H1 (cell line): Measurements from ENCODE around the gene IL36G. TPM values are rescaled to one million over a fixed set of nuclear protein-coding genes. Genes with fewer than 3 reads are reported as not detected.

ENCODE experiments used
- CTCF ChIA-PET: fragments of 300-600 bp; sonication (Branson Sonifier 250); formaldehyde crosslinking; loops from one replicate; lab custom pipeline; 2021; ENCODE audit not compliant: partially characterized antibody; lab: Charles Lee
- POLR2A ChIA-PET: fragments of 300-600 bp; sonication (Branson Sonifier 250); formaldehyde crosslinking; loops from one replicate; lab custom pipeline; 2021; ENCODE audit warnings: inconsistent platforms; ENCODE audit not compliant: partially characterized antibody; lab: Charles Lee
- DNase-seq, 2 experiments: peaks; one replicate each; pipeline versions ENCODE4 v3.0.0 to v3.0.0-alpha.2; 2010 to 2022; ENCODE audit warnings: low spot score in 2 of 2, low read depth in 1 of 2, mixed read lengths in 1 of 2
- FAIRE-seq: peaks from 2 replicates; lab custom pipeline; 2011; peaks lifted over from hg19 to GRCh38; lab: Jason Lieb, UNC
- H2AFZ ChIP-seq: 2 replicates; pipeline ENCODE4 v1.8.1; 2012; ENCODE audit warnings: low read length, inconsistent platforms
- H2AK5ac ChIP-seq: 2 replicates; pipeline ENCODE4 v1.6.1; 2013; ENCODE audit warnings: low read depth, low read length
- H2BK120ac ChIP-seq: replicated peaks from 2 replicates; pipeline ENCODE3; 2013; ENCODE audit warnings: low read depth, low read length, inconsistent platforms
- H2BK12ac ChIP-seq: 2 replicates; pipeline ENCODE4 v1.6.1; 2013; ENCODE audit warnings: low read depth, low read length
- H2BK15ac ChIP-seq: 2 replicates; pipeline ENCODE4 v1.6.1; 2013; ENCODE audit warnings: low read length
- H2BK20ac ChIP-seq: 2 replicates; pipeline ENCODE4 v1.6.1; 2013; ENCODE audit warnings: low read length
- H2BK5ac ChIP-seq: 2 replicates; pipeline ENCODE4 v1.6.1; 2013; ENCODE audit warnings: low read depth, low read length
- H3K14ac ChIP-seq: 2 replicates; pipeline ENCODE4 v1.6.1; 2013; ENCODE audit warnings: inconsistent platforms; ENCODE audit not compliant: insufficient read length
- H3K18ac ChIP-seq: 2 replicates; pipeline ENCODE4 v1.6.1; 2013; ENCODE audit warnings: low read length; ENCODE audit errors: extremely low read depth
- H3K23ac ChIP-seq: 2 replicates; pipeline ENCODE4 v1.6.1; 2013; ENCODE audit warnings: inconsistent platforms; ENCODE audit not compliant: insufficient read length
- H3K23me2 ChIP-seq: 2 replicates; pipeline ENCODE4 v1.6.1; 2013; ENCODE audit warnings: low read depth, low read length
- H3K27ac ChIP-seq: 2 replicates; pipeline ENCODE4 v1.6.1; 2011; ENCODE audit warnings: low read depth, low read length, inconsistent platforms
- H3K27me3 ChIP-seq, 4 experiments: replicated peaks in 1 of 4; 1 replicate in 1 of 4; 2 replicates in 3 of 4; pipeline versions ENCODE4 v1.6.1 to v1.8.1; 2011 to 2013; ENCODE audit warnings: low read length in 3 of 4, mild to moderate bottlenecking in 3 of 4, inconsistent platforms in 2 of 4, mixed read lengths in 2 of 4, moderate library complexity in 1 of 4; ENCODE audit not compliant: control insufficient read depth in 3 of 4, insufficient read depth in 3 of 4; ENCODE audit errors: extremely low read depth in 1 of 4
- H3K36me3 ChIP-seq, 4 experiments: 2 replicates each; pipeline versions ENCODE4 v1.6.1 to v1.8.1; 2011 to 2013; ENCODE audit warnings: mild to moderate bottlenecking in 4 of 4, low read length in 3 of 4, moderate library complexity in 2 of 4, control low read depth in 1 of 4, inconsistent platforms in 1 of 4; ENCODE audit not compliant: insufficient read depth in 4 of 4, control insufficient read depth in 2 of 4
- H3K4ac ChIP-seq: replicated peaks from 2 replicates; pipeline ENCODE3; 2013; ENCODE audit warnings: low read length, low read depth, mixed read lengths, inconsistent platforms; ENCODE audit not compliant: insufficient read length
- H3K4me1 ChIP-seq, 4 experiments: replicated peaks in 1 of 4; 1 replicate in 1 of 4; 2 replicates in 3 of 4; pipeline versions ENCODE4 v1.6.1 to v1.8.1; 2011 to 2013; ENCODE audit warnings: low read length in 3 of 4, inconsistent platforms in 2 of 4, mixed read lengths in 1 of 4; ENCODE audit not compliant: insufficient read depth in 4 of 4, control insufficient read depth in 3 of 4
- H3K4me2 ChIP-seq, 2 experiments: 2 replicates each; pipeline versions ENCODE4 v1.6.1 to v1.8.1; 2011 to 2013; ENCODE audit warnings: low read depth in 2 of 2, low read length in 2 of 2, control low read depth in 1 of 2, inconsistent platforms in 1 of 2, mild to moderate bottlenecking in 1 of 2; ENCODE audit not compliant: insufficient read depth in 1 of 2
- H3K4me3 ChIP-seq, 4 experiments: fragments of 200-600, 300-600 bp in 1 of 4; sonication (generic), shearing (Covaris generic), sonication (Bioruptor Twin) in 1 of 4; 2 replicates each; pipeline versions ENCODE4 v1.5.1 to v1.8.1; 2011 to 2016; ENCODE audit warnings: low read length in 4 of 4, low read depth in 3 of 4, control low read depth in 2 of 4, inconsistent platforms in 2 of 4, mild to moderate bottlenecking in 2 of 4, mixed read lengths in 1 of 4, moderate library complexity in 1 of 4; ENCODE audit not compliant: insufficient read depth in 2 of 4; ENCODE audit errors: extremely low read depth in 1 of 4
- H3K56ac ChIP-seq: replicated peaks from 2 replicates; pipeline ENCODE3; 2013; ENCODE audit warnings: low read depth, mild to moderate bottlenecking, mixed read lengths, low read length, inconsistent platforms; ENCODE audit not compliant: insufficient read length
- H3K79me1 ChIP-seq: 2 replicates; pipeline ENCODE4 v1.6.1; 2013; ENCODE audit warnings: low read depth, low read length, control low read depth
- H3K79me2 ChIP-seq, 2 experiments: 2 replicates each; pipeline versions ENCODE4 v1.6.1 to v1.8.1; 2012 to 2013; ENCODE audit warnings: low read length in 2 of 2, mild to moderate bottlenecking in 2 of 2, inconsistent platforms in 1 of 2; ENCODE audit not compliant: insufficient read depth in 2 of 2, control insufficient read depth in 1 of 2
- H3K9ac ChIP-seq, 4 experiments: replicated peaks in 1 of 4; 1 replicate in 1 of 4; 2 replicates in 3 of 4; pipeline versions ENCODE4 v1.6.1 to v1.8.1; 2011 to 2013; ENCODE audit warnings: low read depth in 3 of 4, low read length in 3 of 4, control low read depth in 2 of 4, mild to moderate bottlenecking in 2 of 4, moderate library complexity in 2 of 4, inconsistent platforms in 1 of 4; ENCODE audit errors: extremely low read depth in 1 of 4
- H3K9me3 ChIP-seq, 2 experiments: 2 replicates each; pipeline versions ENCODE4 v1.6.1 to v1.8.1; 2012 to 2013; ENCODE audit warnings: mild to moderate bottlenecking in 2 of 2, moderate library complexity in 2 of 2, control low read depth in 1 of 2, inconsistent platforms in 1 of 2, low read depth in 1 of 2, low read length in 1 of 2, mixed read lengths in 1 of 2; ENCODE audit not compliant: insufficient read depth in 2 of 2
- H4K20me1 ChIP-seq, 2 experiments: replicated peaks in 1 of 2; 2 replicates each; pipeline versions ENCODE3 to v1.8.1; 2011 to 2013; ENCODE audit warnings: inconsistent platforms in 2 of 2, low read length in 2 of 2, mild to moderate bottlenecking in 1 of 2; ENCODE audit not compliant: insufficient read depth in 2 of 2, control insufficient read depth in 1 of 2
- H4K5ac ChIP-seq: 2 replicates; pipeline ENCODE4 v1.6.1; 2013; ENCODE audit warnings: low read length, low read depth, mixed read lengths, inconsistent platforms; ENCODE audit not compliant: insufficient read length
- H4K8ac ChIP-seq: 2 replicates; pipeline ENCODE4 v1.8.0; 2013; ENCODE audit warnings: mild to moderate bottlenecking, moderate library complexity, low read length, inconsistent platforms; ENCODE audit not compliant: insufficient read depth; ENCODE audit errors: extremely low read depth
- H4K91ac ChIP-seq: replicated peaks from 2 replicates; pipeline ENCODE3; 2013; ENCODE audit warnings: low read length, mixed read lengths, inconsistent platforms; ENCODE audit not compliant: insufficient read length
- PHF8 ChIP-seq: fragments of 200-600 bp; sonication (generic); conservative IDR thresholded peaks from 2 replicates; pipeline ENCODE4 v1.7.1; 2012; ENCODE audit warnings: low read depth, mild to moderate bottlenecking, inconsistent platforms, low read length, moderate library complexity
- RAD21 ChIP-seq, 2 experiments: IDR thresholded peaks in 1 of 2; conservative IDR thresholded peaks in 1 of 2; 2 replicates each; pipeline ENCODE4 v1.6.1; 2011; ENCODE audit warnings: low read depth in 2 of 2, low read length in 2 of 2, improper control_type of control experiment in 1 of 2, inconsistent platforms in 1 of 2, mild to moderate bottlenecking in 1 of 2, moderate library complexity in 1 of 2
- RBBP5 ChIP-seq: IDR thresholded peaks from 2 replicates; pipeline ENCODE4 v1.7.1; 2012; ENCODE audit warnings: low read depth, mild to moderate bottlenecking, inconsistent platforms, low read length, moderate library complexity, borderline replicate concordance
- RFX5 ChIP-seq: IDR thresholded peaks from 2 replicates; pipeline ENCODE4 v1.6.1; 2011; ENCODE audit warnings: low read depth, low read length, improper control_type of control experiment, borderline replicate concordance
- RXRA ChIP-seq: IDR thresholded peaks from 2 replicates; pipeline ENCODE4 v1.6.1; 2011; ENCODE audit warnings: low read depth, mild to moderate bottlenecking, low read length, moderate library complexity; ENCODE audit not compliant: insufficient read depth
- SP2 ChIP-seq: IDR thresholded peaks from 2 replicates; pipeline ENCODE4 v1.6.1; 2012; ENCODE audit warnings: mild to moderate bottlenecking, low read length, inconsistent platforms
- TEAD4 ChIP-seq: IDR thresholded peaks from 2 replicates; pipeline ENCODE4 v1.6.1; 2012; ENCODE audit warnings: low read depth, low read length, inconsistent platforms, mixed read lengths
- WGBS, 2 experiments: shearing (Covaris generic) in 1 of 2; methylation state at CpG; one replicate each; pipeline versions ENCODE4 v1.1.6 to v1.1.7; 2013 to 2015; ENCODE audit warnings: low lambda C conversion rate in 2 of 2, mixed read lengths in 2 of 2, inconsistent platforms in 1 of 2, low coverage in 1 of 2, missing lambda C conversion rate in 1 of 2; ENCODE audit not compliant: insufficient replicate concordance in 2 of 2, insufficient coverage in 1 of 2, insufficient read length in 1 of 2; ENCODE audit errors: extremely low coverage in 1 of 2, missing lambda C conversion rate in 1 of 2; 5-methylcytosine and 5-hydroxymethylcytosine counted together
- polyA plus RNA-seq, 7 experiments: library from polyadenylated mRNA; depleted of rRNA in 3 of 7; stranded (reverse) in 5 of 7; unstranded in 2 of 7; fragments of >200 nt in 5 of 7; fragments of 200-250 nt in 2 of 7; gene quantifications; 1 replicate in 5 of 7; 2 replicates in 1 of 7; 4 replicates in 1 of 7; pipeline versions ENCODE4 v1.2.1 to v1.2.3, GENCODE V29; 2011 to 2013; ENCODE audit warnings: missing spikeins in 2 of 7, mixed read lengths in 2 of 7
- total RNA-seq: library from RNA; stranded (reverse); fragmentation: NEBNext Ultra II Directional; extraction: Animal tissue kit (Norgen Biotek cat#: 25700); gene quantifications from 2 replicates; pipeline ENCODE4 v1.2.1, GENCODE V29; 2021
- TF ChIP-seq, protein P1 (sequence below): IDR thresholded peaks from 2 replicates; pipeline ENCODE4 v1.6.1; 2011; ENCODE audit warnings: low read length, improper control_type of control experiment

Gene IL36G
- total and polyA plus RNA-seq, 2 of the 8 experiments (the other 6 are each of a cell fraction or from before 2014, with no cell fraction given) = 0.39 TPM; not detected in 1

DNA sequence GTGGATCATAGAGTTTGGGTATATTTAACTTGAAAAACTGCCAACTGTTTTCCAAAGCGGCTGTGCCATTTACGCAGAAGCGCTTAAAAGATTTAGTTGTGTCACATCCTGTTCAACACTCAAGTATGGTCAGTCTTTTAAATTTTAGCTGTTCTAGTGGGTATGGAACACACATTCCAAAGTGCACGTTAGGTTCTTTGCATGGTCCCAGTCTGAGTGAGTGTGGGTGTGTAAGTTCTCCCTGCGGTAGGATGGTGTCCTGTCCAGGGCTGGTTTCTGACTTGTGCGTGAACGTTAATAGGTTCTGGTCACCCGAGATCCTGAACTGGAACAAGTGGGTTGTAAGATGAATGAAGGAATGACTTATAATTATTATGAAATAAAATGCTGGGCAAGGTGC, 28.4 kb upstream of the IL36G start:
- no peaks in the 10 kb centered on the region for H3K79me1 ChIP-seq
- no peak overlapping the region for H3K14ac ChIP-seq
- H3K4me3 ChIP-seq = no peak overlapping the region
- no peak overlapping the region for H3K4ac ChIP-seq
- H3K4me2 ChIP-seq = no peak overlapping the region
- no peak overlapping the region for H3K27ac ChIP-seq
- no peak overlapping the region for H2BK5ac ChIP-seq
- ChIA-PET POLR2A (no interaction called here), CTCF (interaction anchor here (0.7 to 6.4 kb wide), 2 partner anchors 11 to 197 kb away, joined by 3 to 41 read pairs; no protein-coding TSS in a partner anchor)
- H3K79me2 ChIP-seq = no peaks in the 10 kb centered on the region
- no peaks in the 10 kb centered on the region for H3K36me3 ChIP-seq
- DNase-seq (no peak), FAIRE-seq (no peak)
- no peak overlapping the region for H4K8ac ChIP-seq
- no peaks in the 10 kb centered on the region for H4K20me1 ChIP-seq
- H4K91ac ChIP-seq = no peak overlapping the region
- no peak for TF ChIP-seq RAD21 (IDR thresholded peaks at IDR 0.05 in 1 of 2, conservative IDR thresholded peaks at IDR 0.05 in 1 of 2; ENCODE audit: low read depth in 2 of 2, low read length in 2 of 2)
- TF ChIP-seq SP2 = no peak
- no peak for TF ChIP-seq RBBP5
- TF ChIP-seq RFX5 = no peak
- TF ChIP-seq, protein P1, sequence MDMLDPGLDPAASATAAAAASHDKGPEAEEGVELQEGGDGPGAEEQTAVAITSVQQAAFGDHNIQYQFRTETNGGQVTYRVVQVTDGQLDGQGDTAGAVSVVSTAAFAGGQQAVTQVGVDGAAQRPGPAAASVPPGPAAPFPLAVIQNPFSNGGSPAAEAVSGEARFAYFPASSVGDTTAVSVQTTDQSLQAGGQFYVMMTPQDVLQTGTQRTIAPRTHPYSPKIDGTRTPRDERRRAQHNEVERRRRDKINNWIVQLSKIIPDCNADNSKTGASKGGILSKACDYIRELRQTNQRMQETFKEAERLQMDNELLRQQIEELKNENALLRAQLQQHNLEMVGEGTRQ = no peak
- no peak for TF ChIP-seq TEAD4
- TF ChIP-seq PHF8 = no peak
- no peak for TF ChIP-seq RXRA
- H3K56ac ChIP-seq = no peak overlapping the region
- no peaks in the 10 kb centered on the region for H3K9me3 ChIP-seq
- no peaks in the 10 kb centered on the region for H3K27me3 ChIP-seq
- no peak overlapping the region for H2AFZ ChIP-seq
- H3K4me1 ChIP-seq = no peaks in the 10 kb centered on the region
- no peak overlapping the region for H2BK15ac ChIP-seq
- no peaks in the 10 kb centered on the region for H3K23me2 ChIP-seq
- no peak overlapping the region for H2BK20ac ChIP-seq
- H2AK5ac ChIP-seq = no peak overlapping the region
- H2BK12ac ChIP-seq = no peak overlapping the region
- WGBS, 2 experiments = 88% methylated on average over 8 of the region's 8 CpGs; no CpG with 5 or more reads in 1 of the 2 experiments
- H3K18ac ChIP-seq = no peak overlapping the region
- no peak overlapping the region for H3K9ac ChIP-seq
- H4K5ac ChIP-seq = no peak overlapping the region
- H3K23ac ChIP-seq = no peak overlapping the region
- no peak overlapping the region for H2BK120ac ChIP-seq
